ENCODE results near the gene KRT26.

The KRT26 gene

GRCh38 chr17:40720899-40721298 lies 51.1 kb downstream of the KRT26 start:
- H3K4me2 ChIP-seq (ENCODE audit: insufficient read depth, low read length), result no peak overlapping the region
- H3K9me3 ChIP-seq (ENCODE audit: insufficient read depth, low read length, severe bottlenecking), result no peaks in the 10 kb centered on the region
- no peak overlapping the region for H3K27ac ChIP-seq (ENCODE audit: low read length)
- peaks cover 23% of the 10 kb centered on the region for H3K27me3 ChIP-seq (ENCODE audit: insufficient read depth, low read length, poor library complexity)
- H2AFZ ChIP-seq (ENCODE audit: low read depth, low read length), result no peak overlapping the region
- H4K20me1 ChIP-seq (ENCODE audit: insufficient read depth, low read length), result no peaks in the 10 kb centered on the region
- H3K4me3 ChIP-seq (ENCODE audit: low read depth in 1 of 2, low read length in 2 of 2), result no peak overlapping the region
- no peaks in the 10 kb centered on the region for H3K36me3 ChIP-seq (ENCODE audit: insufficient read depth, low read length)
- H3K79me2 ChIP-seq (ENCODE audit: insufficient read depth, low read length), result no peaks in the 10 kb centered on the region
- no peaks in the 10 kb centered on the region for H3K4me1 ChIP-seq (ENCODE audit: insufficient read depth, low read length)
- TF ChIP-seq EZH2 (IDR thresholded peaks at IDR 0.05; ENCODE audit: borderline replicate concordance, low read depth, low read length, severe bottlenecking), result no peak
- TF ChIP-seq CTCF (IDR thresholded peaks at IDR 0.05; ENCODE audit: borderline replicate concordance, extremely low read depth, low read length, poor library complexity, severe bottlenecking), result no peak
- H3K9ac ChIP-seq (ENCODE audit: low read depth, low read length), result no peak overlapping the region
- DNase-seq, result no peak
- no peak for ATAC-seq (ENCODE audit: insufficient read depth, low read depth)

- DNase-seq, result no peak
- H3K4me3 ChIP-seq (ENCODE audit: low read depth in 1 of 2, low read length in 2 of 2), result no peak overlapping the region
- TF ChIP-seq CTCF (IDR thresholded peaks at IDR 0.05; ENCODE audit: borderline replicate concordance, extremely low read depth, low read length, poor library complexity, severe bottlenecking) (no peak), EZH2 (IDR thresholded peaks at IDR 0.05; ENCODE audit: borderline replicate concordance, low read depth, low read length, severe bottlenecking) (no peak)
Observed at GRCh38 chr17:40718930-40719329, 53.1 kb downstream of the KRT26 start.

GRCh38 chr17:40717776-40718175 lies 54.2 kb downstream of the KRT26 start:
- Histone ChIP-seq H3K79me2 (ENCODE audit: insufficient read depth, low read length) (no peaks in the 10 kb centered on the region), H3K27me3 (ENCODE audit: insufficient read depth, low read length, poor library complexity) (peaks cover 18% of the 10 kb centered on the region), H3K9me3 (ENCODE audit: insufficient read depth, low read length, severe bottlenecking) (no peaks in the 10 kb centered on the region), H3K4me2 (ENCODE audit: insufficient read depth, low read length) (no peak overlapping the region), H2AFZ (ENCODE audit: low read depth, low read length) (no peak overlapping the region), H3K4me3 (ENCODE audit: low read depth in 1 of 2, low read length in 2 of 2) (no peak overlapping the region), H3K4me1 (ENCODE audit: insufficient read depth, low read length) (no peaks in the 10 kb centered on the region), H3K27ac (ENCODE audit: low read length) (no peak overlapping the region), H3K9ac (ENCODE audit: low read depth, low read length) (no peak overlapping the region), H4K20me1 (ENCODE audit: insufficient read depth, low read length) (no peaks in the 10 kb centered on the region), H3K36me3 (ENCODE audit: insufficient read depth, low read length) (no peaks in the 10 kb centered on the region)
- no peak for DNase-seq
- TF ChIP-seq CTCF (IDR thresholded peaks at IDR 0.05; ENCODE audit: borderline replicate concordance, extremely low read depth, low read length, poor library complexity, severe bottlenecking) (no peak), EZH2 (IDR thresholded peaks at IDR 0.05; ENCODE audit: borderline replicate concordance, low read depth, low read length, severe bottlenecking) (no peak)
- ATAC-seq (ENCODE audit: insufficient read depth, low read depth), result no peak

More at GRCh38 chr17:40718930-40719329, 53.1 kb downstream of the KRT26 start:
- Histone ChIP-seq H3K4me2 (ENCODE audit: insufficient read depth, low read length) (no peak overlapping the region), H3K9ac (ENCODE audit: low read depth, low read length) (no peak overlapping the region), H3K27ac (ENCODE audit: low read length) (no peak overlapping the region), H3K9me3 (ENCODE audit: insufficient read depth, low read length, severe bottlenecking) (no peaks in the 10 kb centered on the region), H3K36me3 (ENCODE audit: insufficient read depth, low read length) (no peaks in the 10 kb centered on the region), H2AFZ (ENCODE audit: low read depth, low read length) (no peak overlapping the region), H4K20me1 (ENCODE audit: insufficient read depth, low read length) (no peaks in the 10 kb centered on the region), H3K27me3 (ENCODE audit: insufficient read depth, low read length, poor library complexity) (peaks cover 19% of the 10 kb centered on the region), H3K79me2 (ENCODE audit: insufficient read depth, low read length) (no peaks in the 10 kb centered on the region), H3K4me1 (ENCODE audit: insufficient read depth, low read length) (no peaks in the 10 kb centered on the region)
- no peak for ATAC-seq (ENCODE audit: insufficient read depth, low read depth)

Measured in DND-41 (cell line).